Ovary (tissue), 10 donors: ENCODE measurements around the gene NOP10. TPM values are rescaled to one million over a fixed set of nuclear protein-coding genes. Genes with fewer than 3 reads are reported as not detected.
A peak's percentile ranks its signal among the peaks of the same experiment; 100 is the strongest.
"Not testable (repeated sequence)": the region's sequence is repeated elsewhere in the genome, so short reads cannot be mapped to it uniquely, and the experiment has no call there.

Source experiments
- DNase-seq, 5 donors: peaks; one replicate each; pipeline ENCODE4 v3.0.0-alpha.2; 2019 to 2020
- H3K27ac ChIP-seq, 2 donors: fragments of 200-600 bp; one replicate each; pipeline versions ENCODE4 v1.5.1 to v1.8.0; 2019 to 2022
- H3K27me3 ChIP-seq: fragments of 200-600 bp; one replicate; pipeline ENCODE4 v1.8.0; 2022
- H3K36me3 ChIP-seq: fragments of 200-600 bp; sonication (generic); one replicate; pipeline ENCODE4 v1.5.1; 2019
- H3K4me1 ChIP-seq: one replicate; pipeline ENCODE4 v1.8.1; 2013; ENCODE audit warnings: mild to moderate bottlenecking, moderate library complexity; ENCODE audit not compliant: insufficient read depth
- H3K4me3 ChIP-seq: fragments of 200-600 bp; sonication (generic); one replicate; pipeline ENCODE4 v1.5.1; 2017
- H3K9me3 ChIP-seq, 2 donors: fragments of 200-600 bp in 1 of 2; sonication (generic) in 1 of 2; one replicate each; pipeline versions ENCODE4 v1.5.1 to v1.8.1; 2013 to 2019; ENCODE audit warnings: mild to moderate bottlenecking in 1 of 2, moderate library complexity in 1 of 2
- CTCF ChIP-seq, 3 donors: fragments of 450-650 bp in 2 of 3; fragments of 200-600 bp in 1 of 3; IDR thresholded peaks; one replicate each; pipeline versions ENCODE4 v1.5.1 to v1.8.0; 2016 to 2022; ENCODE audit warnings: antibody characterized with exemption in 3 of 3, mild to moderate bottlenecking in 1 of 3
- EP300 ChIP-seq: sonication (generic); formaldehyde crosslinking; IDR thresholded peaks from one replicate; pipeline ENCODE4 v1.6.1; 2017; ENCODE audit warnings: antibody characterized with exemption
- POLR2A ChIP-seq: fragments of 450-650 bp; IDR thresholded peaks from one replicate; pipeline ENCODE4 v1.6.1; 2017; ENCODE audit warnings: antibody characterized with exemption, mild to moderate bottlenecking, moderate library complexity
- WGBS, 3 donors: extraction: QIAGEN DNeasy Blood & Tissue Kit in 1 of 3; methylation state at CpG; one replicate each; pipeline versions ENCODE4 v1.1.5 to v1.1.7; 2013 to 2017; 5-methylcytosine and 5-hydroxymethylcytosine counted together
- intact Hi-C, 4 donors: fragments of 100-400 bp; cut with DNase I; formaldehyde crosslinking; loops; one replicate each; pipeline versions ENCODE4 v1.11.0 to v1.15.1; 2022 to 2023
- long read RNA-seq, 3 donors: library from polyadenylated mRNA in 2 of 3; unstranded in 2 of 3; transcript quantifications; one replicate each; pipeline ENCODE4 v2.0.0 and lab custom pipeline, GENCODE V29; 2021 to 2026
- polyA plus RNA-seq, 2 donors: library from polyadenylated mRNA; stranded (reverse); fragments of 200-250 nt in 1 of 2; fragments of 350-450 nt in 1 of 2; fragmentation: Illumina TruSeq in 1 of 2; extraction: RNeasy Lipid Tissue Mini Kit (QIAGEN cat#74804) in 1 of 2; gene quantifications; one replicate each; pipeline ENCODE4 v1.2.3, GENCODE V29; 2013 to 2014
- total RNA-seq, 7 donors: library from RNA; depleted of rRNA in 2 of 7; stranded (reverse); fragments of >200 nt in 2 of 7; fragmentation: NEBNext Ultra II Directional in 3 of 7; extraction: Animal tissue kit (Norgen Biotek cat#: 25700) in 3 of 7; gene quantifications; one replicate each; pipeline versions ENCODE4 v1.1.0 to v1.2.4, GENCODE V29; 2016 to 2023
- donor health status: DM: no; HTN: no; CAD: no; lungs with moderate emphysema.
- donor health status: DM: no; HTN: no; CAD: no.
- donor health status: Bipolar disorder and iron deficiency.
- donor health status: DM: yes; HTN: yes; CAD: no.
- donor health status: DM: no; HTN: no; CAD: no.
- donor health status: DM: yes; HTN: yes; CAD: no.

NOP10 gene
- total RNA-seq (100 to 1,000 TPM in 1 of 7 donors, 10 to 100 TPM in 6; 46.5 to 117 (median 53.0) TPM), polyA plus RNA-seq (100 to 1,000 TPM in 1 of 2 donors, 10 to 100 TPM in 1; 96.5 to 189 TPM)
- long read RNA-seq, donor 1, transcript NOP10-201 (2 exons, 554 nt) = major isoform, 7 of 7 reads
- long read RNA-seq, donor 1, partial matches to known transcripts = 0 of 7 reads
- long read RNA-seq, donor 1, other reads (novel, unspliced or antisense) = 0 of 7 reads
- long read RNA-seq, donor 2, transcript NOP10-201 (2 exons, 554 nt) = major isoform, 58 of 58 reads
- long read RNA-seq, donor 2, partial matches to known transcripts = 0 of 58 reads
- long read RNA-seq, donor 2, other reads (novel, unspliced or antisense) = 0 of 58 reads
- long read RNA-seq, donor 3, transcript NOP10-201 (2 exons, 554 nt) = major isoform, 28 of 28 reads
- long read RNA-seq, donor 3, partial matches to known transcripts = 0 of 28 reads
- long read RNA-seq, donor 3, other reads (novel, unspliced or antisense) = 0 of 28 reads

DNA sequence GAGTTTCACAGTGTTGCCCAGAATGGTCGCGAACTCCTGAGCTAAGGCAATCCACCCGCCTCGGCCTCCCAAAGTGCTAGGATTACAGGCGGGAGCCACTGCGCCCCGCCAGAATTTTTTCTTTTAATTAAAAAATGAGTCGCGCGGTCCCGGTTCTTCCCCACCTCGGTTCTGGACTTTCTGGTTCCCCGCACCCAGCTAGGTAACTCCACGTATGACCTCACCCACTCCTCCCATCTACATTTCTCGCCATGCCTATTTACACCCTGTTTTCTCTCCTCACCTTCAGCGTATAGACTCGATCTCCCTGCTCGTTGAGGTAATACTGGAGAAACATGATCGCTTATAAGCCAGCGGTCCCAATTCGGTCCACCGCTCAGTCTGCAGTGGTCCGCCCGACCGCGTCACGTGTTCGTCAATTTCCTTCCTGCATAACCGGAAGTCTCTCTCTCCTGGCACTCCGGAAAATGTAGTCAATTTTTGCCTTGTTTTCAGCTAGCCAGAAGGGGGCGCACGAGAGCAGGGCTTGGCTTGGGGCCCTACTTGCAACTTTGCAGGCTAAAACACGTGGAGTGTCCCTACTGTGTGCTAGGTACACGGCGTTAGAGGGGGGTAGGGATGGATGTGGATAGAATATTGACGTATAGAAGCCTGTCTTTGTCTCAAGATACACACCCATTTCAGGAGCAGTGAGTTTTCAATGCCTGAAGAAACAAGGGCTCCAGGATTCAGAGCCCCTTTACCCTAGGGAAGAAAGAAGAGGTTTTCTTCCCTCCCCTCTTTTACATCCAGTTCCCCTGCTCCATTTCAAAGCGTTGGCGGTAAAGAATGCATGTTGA, at the start of gene NOP10, which contains the start of gene NUTM1:
Gene NOP10, minus strand, starts transcription at position 400 of the 839 bp plus-strand sequence. Its CDS starts 63 bp downstream, at position 337.
Gene NUTM1, plus strand, starts transcription at position 579 of the 839 bp plus-strand sequence. CDS start 382 bp downstream, outside the sequence.
- Histone ChIP-seq H3K9me3 (no peaks in the 10 kb centered on the region), H3K4me1 (peaks cover 10% of the 10 kb centered on the region), H3K36me3 (no peaks in the 10 kb centered on the region), H3K4me3 (peak within 1 kb of the TSS; percentile 89), H3K27ac (peak within 1 kb of the TSS in 1 of 2 donors; percentile 63), H3K27me3 (no peaks in the 10 kb centered on the region)
- DNase-seq = peak; percentile 84 to 92 (median 91)
- TF ChIP-seq EP300 (no peak), POLR2A (peak; percentile 64), CTCF (IDR thresholded peaks at IDR 0.05) (peak; percentile 92 to 99 (median 93))
- intact Hi-C loops = loop anchor here in 1 of 4 donors (10.0 kb wide), 1 partner anchor 242 kb away; the partner anchor contains the start of gene GOLGA8B
- WGBS, 3 donors = 1 to 2% (median 1%) methylated on average over 38 of the region's 38 CpGs

GRCh38 chr15:34389594-34390086, 46.7 kb upstream of the NOP10 start:
- H3K4me3 ChIP-seq, H3K27ac ChIP-seq, DNase-seq, H3K36me3 ChIP-seq, H3K4me1 ChIP-seq, H3K27me3 ChIP-seq, H3K9me3 ChIP-seq, intact Hi-C loops: not testable (repeated sequence)
- WGBS, 3 donors = no CpG with 5 or more reads among the region's 16 CpGs

GRCh38 chr15:34381829-34382521, 39.0 kb upstream of the NOP10 start:
- H3K36me3 ChIP-seq, DNase-seq, intact Hi-C loops, H3K9me3 ChIP-seq, H3K4me1 ChIP-seq, H3K27ac ChIP-seq, H3K4me3 ChIP-seq, H3K27me3 ChIP-seq: not testable (repeated sequence)
- WGBS, 3 donors = no CpG with 5 or more reads among the region's 19 CpGs

GRCh38 chr15:34380491-34380890, 37.6 kb upstream of the NOP10 start:
- H3K36me3 ChIP-seq, H3K27ac ChIP-seq, H3K4me1 ChIP-seq, H3K4me3 ChIP-seq, intact Hi-C loops, DNase-seq, H3K9me3 ChIP-seq, H3K27me3 ChIP-seq: not testable (repeated sequence)
- 70 to 85% (median 84%) methylated on average over 4 of the region's 4 CpGs for WGBS, 3 donors

DNA sequence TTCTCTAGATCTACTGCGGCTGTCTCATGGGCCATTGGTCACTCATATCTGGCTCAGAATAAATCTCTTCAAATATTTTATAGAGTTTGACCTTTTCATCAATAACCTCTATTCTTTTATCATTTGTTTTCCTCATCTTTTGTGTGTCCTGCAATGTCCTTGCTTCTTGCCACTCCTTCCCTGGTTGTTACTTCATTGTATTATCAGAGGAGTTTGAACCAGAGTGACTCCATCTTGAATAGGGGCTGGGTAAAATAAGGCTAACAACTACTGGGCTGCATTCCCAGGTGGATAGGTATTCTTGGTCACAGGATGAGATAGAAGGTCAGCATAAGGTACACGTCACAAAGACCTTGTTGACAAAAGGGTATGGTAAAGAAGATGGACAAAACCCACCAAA, 33.9 kb upstream of the NOP10 start:
- no peak overlapping the region for H3K27ac ChIP-seq
- H3K4me1 ChIP-seq = no peaks in the 10 kb centered on the region
- TF ChIP-seq CTCF (IDR thresholded peaks at IDR 0.05) (no peak), POLR2A (no peak), EP300 (no peak)
- DNase-seq = no peak
- H3K9me3 ChIP-seq = no peaks in the 10 kb centered on the region
- no peak overlapping the region for H3K4me3 ChIP-seq
- no peaks in the 10 kb centered on the region for H3K36me3 ChIP-seq
- 92 to 98% (median 96%) methylated on average over 2 of the region's 2 CpGs for WGBS, 3 donors
- intact Hi-C loops = no loop called here
- no peaks in the 10 kb centered on the region for H3K27me3 ChIP-seq

- intact Hi-C loops, H3K36me3 ChIP-seq, H3K4me3 ChIP-seq, DNase-seq, H3K9me3 ChIP-seq, H3K27ac ChIP-seq, H3K4me1 ChIP-seq, H3K27me3 ChIP-seq: not testable (repeated sequence)
- WGBS, 3 donors = 96 to 98% (median 96%) methylated on average over 2 of the region's 2 CpGs
Measured at GRCh38 chr15:34375541-34375940, 32.6 kb upstream of the NOP10 start.
